Lung (tissue), 13 donors: Measurements from ENCODE around the gene RALGPS2. TPM values are rescaled to one million over a fixed set of nuclear protein-coding genes. Genes with fewer than 3 reads are reported as not detected.

ENCODE experiments used
- ATAC-seq: fragments of 200-7000 bp; cut with Tn5 transposase; one replicate; pipeline ENCODE4 v1.9.1; 2020; ENCODE audit warnings: moderate number of reproducible peaks; ENCODE audit not compliant: insufficient read depth, low FRiP score
- DNase-seq, 3 donors: peaks; one replicate each; pipeline ENCODE4 v3.0.0-alpha.2; 2013 to 2017
- H3K27ac ChIP-seq, 2 donors: one replicate each; pipeline ENCODE4 v1.5.1; 2013; ENCODE audit warnings: mild to moderate bottlenecking in 2 of 2, moderate library complexity in 2 of 2, control low read depth in 1 of 2, inconsistent platforms in 1 of 2, low read depth in 1 of 2, low read length in 1 of 2
- H3K27me3 ChIP-seq, 3 donors: one replicate each; pipeline ENCODE4 v1.5.1; 2013; ENCODE audit warnings: low read length in 2 of 3; ENCODE audit not compliant: control insufficient read depth in 3 of 3, insufficient read depth in 3 of 3
- H3K36me3 ChIP-seq, 4 donors: one replicate each; pipeline ENCODE4 v1.5.1; 2013; ENCODE audit warnings: low read length in 4 of 4, mild to moderate bottlenecking in 1 of 4, moderate library complexity in 1 of 4; ENCODE audit not compliant: control insufficient read depth in 4 of 4, insufficient read depth in 4 of 4
- H3K4me1 ChIP-seq, 5 donors: one replicate each; pipeline ENCODE4 v1.5.1; 2013; ENCODE audit warnings: low read length in 5 of 5, mild to moderate bottlenecking in 2 of 5, moderate library complexity in 1 of 5; ENCODE audit not compliant: control insufficient read depth in 5 of 5, insufficient read depth in 5 of 5
- H3K4me3 ChIP-seq: one replicate; pipeline ENCODE4 v1.5.1; 2013; ENCODE audit warnings: mild to moderate bottlenecking, control low read depth, moderate library complexity
- H3K9ac ChIP-seq, 2 donors: one replicate each; pipeline ENCODE4 v1.5.1; 2013; ENCODE audit warnings: low read length in 2 of 2, control low read depth in 1 of 2; ENCODE audit not compliant: insufficient read depth in 1 of 2
- H3K9me3 ChIP-seq, 4 donors: one replicate each; pipeline ENCODE4 v1.5.1; 2013; ENCODE audit warnings: low read length in 3 of 4, mild to moderate bottlenecking in 1 of 4, moderate library complexity in 1 of 4; ENCODE audit not compliant: control insufficient read depth in 4 of 4, insufficient read depth in 3 of 4
- CTCF ChIP-seq: IDR thresholded peaks from 2 replicates; pipeline ENCODE4 v1.5.1; 2012; ENCODE audit warnings: mild to moderate bottlenecking; ENCODE audit errors: control extremely low read depth, extremely low read depth
- WGBS, 2 donors: extraction: QIAGEN DNeasy Blood & Tissue Kit; methylation state at CpG; one replicate each; pipeline ENCODE4 v1.1.7; 2013; 5-methylcytosine and 5-hydroxymethylcytosine counted together
- polyA plus RNA-seq, 2 donors: library from polyadenylated mRNA; stranded (reverse); fragments of 200-250 nt; gene quantifications; one replicate each; pipeline ENCODE4 v1.2.1, GENCODE V29; 2013
- small RNA-seq: library from RNA; depleted of rRNA; stranded (forward); fragments of <200 nt; gene quantifications from one replicate; pipeline ENCODE3, GENCODE V24; 2014; ENCODE audit warnings: low replicate concordance
- total RNA-seq, 2 donors: library from RNA; depleted of rRNA in 1 of 2; stranded (reverse); fragments of >200 nt in 1 of 2; gene quantifications; one replicate each; pipeline ENCODE4 v1.2.1, GENCODE V29; 2014 to 2021
- donor health status: control.
- donor health status: control.
- donor health status: Bipolar disorder and iron deficiency.
- donor health status: healthy.
- donor health status: DM: yes; HTN: yes; CAD: no.

Gene RALGPS2
- total and polyA plus RNA-seq, 4 donors: 1.2 to 33.2 (median 5.1) TPM

DNA sequence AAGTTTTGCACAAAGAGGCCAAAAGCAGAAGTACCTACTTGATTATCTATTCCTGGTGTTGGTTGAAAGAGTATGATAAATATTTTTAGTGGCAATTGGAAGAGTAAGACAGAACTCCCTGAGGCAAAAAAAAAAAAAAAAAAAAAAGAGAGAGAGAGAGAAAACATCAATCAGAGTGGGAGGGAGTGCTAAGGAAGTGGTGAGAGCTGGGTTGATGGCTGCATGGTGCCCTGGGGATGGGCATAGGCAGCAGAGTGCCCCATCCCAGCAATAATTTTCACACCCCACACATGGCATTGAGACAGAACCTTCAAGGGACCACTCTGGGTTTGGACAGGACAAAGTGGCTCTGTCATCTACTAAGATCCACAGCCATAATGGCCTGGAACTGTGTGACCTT lies 241.3 kb downstream of the RALGPS2 start:
- no peak for TF ChIP-seq CTCF
- no peaks in the 10 kb centered on the region for H3K36me3 ChIP-seq
- no peaks in the 10 kb centered on the region for H3K27me3 ChIP-seq
- no peak overlapping the region for H3K27ac ChIP-seq
- no peak overlapping the region for H3K9ac ChIP-seq
- peaks cover 0 to 3% (median 0%) of the 10 kb centered on the region in 5 donors for H3K4me1 ChIP-seq
- no peak for ATAC-seq
- H3K9me3 ChIP-seq: peaks cover 0 to 12% (median 3%) of the 10 kb centered on the region in 4 donors
- no peak for DNase-seq
- no peak overlapping the region for H3K4me3 ChIP-seq

GRCh38 chr1:178969226-178969987 lies 244.4 kb downstream of the RALGPS2 start:
- Histone ChIP-seq H3K27me3 (no peaks in the 10 kb centered on the region), H3K4me1 (peaks cover 0 to 9% (median 0%) of the 10 kb centered on the region in 5 donors), H3K9me3 (peaks cover 0 to 10% (median 3%) of the 10 kb centered on the region in 4 donors), H3K27ac (no peak overlapping the region), H3K4me3 (no peak overlapping the region), H3K36me3 (no peaks in the 10 kb centered on the region), H3K9ac (no peak overlapping the region)
- DNase-seq (no peak), ATAC-seq (no peak)
- 93 to 95% methylated on average over 9 of the region's 9 CpGs for WGBS, 2 donors
- TF ChIP-seq CTCF: no peak

- H3K36me3 ChIP-seq: no peaks in the 10 kb centered on the region
- TF ChIP-seq CTCF: no peak
- no peaks in the 10 kb centered on the region for H3K27me3 ChIP-seq
- H3K4me3 ChIP-seq: no peak overlapping the region
- ATAC-seq (no peak), DNase-seq (no peak)
- H3K9me3 ChIP-seq: peaks cover 0 to 9% (median under 1%) of the 10 kb centered on the region in 4 donors
- no peak overlapping the region for H3K9ac ChIP-seq
- peaks cover 0 to 9% (median 0%) of the 10 kb centered on the region in 5 donors for H3K4me1 ChIP-seq
- WGBS, 2 donors: 83% methylated on average over 5 of the region's 5 CpGs
- H3K27ac ChIP-seq: no peak overlapping the region
Measured at GRCh38 chr1:178970184-178970583, 245.1 kb downstream of the RALGPS2 start.

Small RNAs within 50 kb of the gene (small RNA-seq; reads per million reads assigned to genes)
- gene MIR4424: 0.06 reads per million
- not detected for gene RF00092

Other genes starting within 250 kb of the RALGPS2 start
- gene CLEC20A, start 228.3 kb upstream of the RALGPS2 start, total RNA-seq: not detected
- gene CLEC20A, start 228.3 kb upstream of the RALGPS2 start, polyA plus RNA-seq: under 1 TPM in 1 of 2 donors, not detected in 1; 0.14 TPM
- not detected for gene TEX35, start 212.1 kb upstream of the RALGPS2 start, total RNA-seq
- not detected for gene TEX35, start 212.1 kb upstream of the RALGPS2 start, polyA plus RNA-seq
- gene ANGPTL1, start 145.8 kb downstream of the RALGPS2 start, total RNA-seq: 10 to 100 TPM; 18.4 to 24.3 TPM
- 1 to 10 TPM; 2.6 to 9.7 TPM for gene ANGPTL1, start 145.8 kb downstream of the RALGPS2 start, polyA plus RNA-seq